ENCODE data around the gene WDR45. TPM values are rescaled to one million over a fixed set of nuclear protein-coding genes. Genes with fewer than 3 reads are reported as not detected.
"Not testable (repeated sequence)": the region's sequence is repeated elsewhere in the genome, so short reads cannot be mapped to it uniquely, and the experiment has no call there.

Gene WDR45
- 100 to 1,000 TPM in 2 of 4 donors, 10 to 100 TPM in 2; 90.9 to 108 (median 97.7) TPM for total RNA-seq

- no peaks in the 10 kb centered on the region for H3K9me3 ChIP-seq
- DNase-seq (ENCODE audit: low spot score in 2 of 2): peak; percentile 40 to 66
- peak within 1 kb of the TSS; percentile 56 to 73 (median 64) for H3K4me3 ChIP-seq
- peaks cover 0 to 35% (median 0%) of the 10 kb centered on the region in 3 donors for H3K36me3 ChIP-seq
- peak within 1 kb of the TSS; percentile 88 to 96 (median 96) for H3K27ac ChIP-seq
- 1 to 48% methylated on average over 11 to 55 of the region's 55 CpGs for WGBS, 2 donors
- TF ChIP-seq CTCF (IDR thresholded peaks at IDR 0.05) (peak in 1 of 5 experiments; percentile 15), EP300 (IDR thresholded peaks at IDR 0.05) (peak; percentile 60 to 94), POLR2A (IDR thresholded peaks at IDR 0.05) (peak; percentile 46 to 72)
- H3K4me1 ChIP-seq: peaks cover 0 to 13% (median 3%) of the 10 kb centered on the region in 4 donors
- no peaks in the 10 kb centered on the region for H3K27me3 ChIP-seq
Measured at GRCh38 chrX:49079489-49080428, at the start of gene WDR45. Gene WDR45 (minus strand): TSS chrX:49079887. CDS start chrX:49078095, 1,792 bp downstream.

- DNase-seq (ENCODE audit: low spot score in 2 of 2): no peak
- Histone ChIP-seq H3K4me3 (no peak overlapping the region), H3K27ac (no peak overlapping the region), H3K27me3 (no peaks in the 10 kb centered on the region), H3K36me3 (no peaks in the 10 kb centered on the region), H3K9me3 (no peaks in the 10 kb centered on the region), H3K4me1 (no peaks in the 10 kb centered on the region)
- 77 to 78% methylated on average over 4 of the region's 4 CpGs for whole genome bisulfite sequencing, 2 donors
- TF ChIP-seq CTCF (IDR thresholded peaks at IDR 0.05): no peak
- no peak for TF ChIP-seq POLR2A (IDR thresholded peaks at IDR 0.05)
- TF ChIP-seq EP300 (IDR thresholded peaks at IDR 0.05): no peak
Measured at GRCh38 chrX:49129427-49129826, 49.7 kb upstream of the WDR45 start.

GRCh38 chrX:49127742-49128258 lies 48.1 kb upstream of the WDR45 start:
- 79 to 86% methylated on average over 8 to 13 of the region's 13 CpGs for WGBS, 2 donors
- H3K36me3 ChIP-seq; H3K4me1 ChIP-seq; DNase-seq (ENCODE audit: low spot score in 2 of 2); H3K4me3 ChIP-seq; H3K27ac ChIP-seq; H3K9me3 ChIP-seq; H3K27me3 ChIP-seq: not testable (repeated sequence)

GRCh38 chrX:49122499-49122898 lies 42.8 kb upstream of the WDR45 start:
- H3K9me3 ChIP-seq: no peaks in the 10 kb centered on the region
- peak overlapping the region in 1 of 4 donors; percentile 84 for H3K27ac ChIP-seq
- WGBS, 2 donors: 60 to 88% methylated on average over 1 to 5 of the region's 5 CpGs
- H3K27me3 ChIP-seq: no peaks in the 10 kb centered on the region
- H3K36me3 ChIP-seq: peaks cover 0 to 35% (median 0%) of the 10 kb centered on the region in 3 donors
- TF ChIP-seq EP300 (IDR thresholded peaks at IDR 0.05) (no peak), POLR2A (IDR thresholded peaks at IDR 0.05) (no peak), CTCF (IDR thresholded peaks at IDR 0.05) (no peak)
- H3K4me3 ChIP-seq: peak overlapping the region; percentile 52 to 76 (median 64)
- H3K4me1 ChIP-seq: peaks cover 0 to 15% (median 2%) of the 10 kb centered on the region in 4 donors
- no peak for DNase-seq (ENCODE audit: low spot score in 2 of 2)

- Histone ChIP-seq H3K36me3 (peaks cover 0 to 59% (median 0%) of the 10 kb centered on the region in 3 donors), H3K27me3 (no peaks in the 10 kb centered on the region), H3K4me3 (no peak overlapping the region), H3K4me1 (peaks cover 0 to 15% (median 2%) of the 10 kb centered on the region in 4 donors), H3K27ac (no peak overlapping the region), H3K9me3 (no peaks in the 10 kb centered on the region)
- TF ChIP-seq POLR2A (IDR thresholded peaks at IDR 0.05): no peak
- no peak for TF ChIP-seq CTCF (IDR thresholded peaks at IDR 0.05)
- no peak for DNase-seq (ENCODE audit: low spot score in 2 of 2)
- 55 to 68% methylated on average over 1 of the region's 1 CpG for WGBS, 2 donors
Measured at GRCh38 chrX:49120091-49120490, 40.4 kb upstream of the WDR45 start.
